Adipocyte (in vitro differentiated cells): ENCODE results near the gene IDS.
A peak's percentile ranks its signal among the peaks of the same experiment; 100 is the strongest.
"Not testable (repeated sequence)": the region's sequence is repeated elsewhere in the genome, so short reads cannot be mapped to it uniquely, and the experiment has no call there.

Source experiments
- DNase-seq: peaks from one replicate; pipeline ENCODE4 v3.0.0-alpha.2; 2015; ENCODE audit warnings: low read depth
- H3K27me3 ChIP-seq: replicated peaks from 2 replicates; pipeline ENCODE4 v1.7.0; 2013; ENCODE audit warnings: mild to moderate bottlenecking, low read length, moderate library complexity; ENCODE audit not compliant: control insufficient read depth, insufficient read depth
- H3K36me3 ChIP-seq: 2 replicates; pipeline ENCODE4 v1.7.0; 2013; ENCODE audit warnings: low read length, mild to moderate bottlenecking, moderate library complexity; ENCODE audit not compliant: control insufficient read depth, insufficient read depth, severe bottlenecking
- H3K4me1 ChIP-seq: 2 replicates; pipeline ENCODE4 v1.7.0; 2013; ENCODE audit warnings: mild to moderate bottlenecking, low read length, moderate library complexity; ENCODE audit not compliant: control insufficient read depth, insufficient read depth
- H3K4me3 ChIP-seq: 2 replicates; pipeline ENCODE4 v1.7.0; 2013; ENCODE audit warnings: mild to moderate bottlenecking, low read length, moderate library complexity
- H3K9ac ChIP-seq: 2 replicates; pipeline ENCODE4 v1.7.0; 2013; ENCODE audit warnings: mild to moderate bottlenecking, low read length, moderate library complexity
- H3K9me3 ChIP-seq: 2 replicates; pipeline ENCODE4 v1.7.0; 2013; ENCODE audit warnings: mild to moderate bottlenecking, low read length, moderate library complexity; ENCODE audit not compliant: control insufficient read depth

The IDS gene

GRCh38 chrX:149510386-149510785 is 5.3 kb upstream of the IDS start:
- Histone ChIP-seq H3K9me3 (no peaks in the 10 kb centered on the region), H3K9ac (no peak overlapping the region), H3K36me3 (no peaks in the 10 kb centered on the region), H3K27me3 (peaks cover 44% of the 10 kb centered on the region), H3K4me3 (no peak overlapping the region), H3K4me1 (no peaks in the 10 kb centered on the region)
- no peak for DNase-seq

GRCh38 chrX:149508467-149508866 is 3.4 kb upstream of the IDS start:
- no peak overlapping the region for H3K9ac ChIP-seq
- no peak for DNase-seq
- no peaks in the 10 kb centered on the region for H3K9me3 ChIP-seq
- peaks cover 7% of the 10 kb centered on the region for H3K4me1 ChIP-seq
- H3K36me3 ChIP-seq: no peaks in the 10 kb centered on the region
- no peak overlapping the region for H3K4me3 ChIP-seq
- peaks cover 38% of the 10 kb centered on the region for H3K27me3 ChIP-seq

- H3K27me3 ChIP-seq: peaks cover 38% of the 10 kb centered on the region
- no peaks in the 10 kb centered on the region for H3K9me3 ChIP-seq
- no peak overlapping the region for H3K4me3 ChIP-seq
- H3K9ac ChIP-seq: no peak overlapping the region
- peaks cover 3% of the 10 kb centered on the region for H3K36me3 ChIP-seq
- H3K4me1 ChIP-seq: peaks cover 7% of the 10 kb centered on the region
- DNase-seq: no peak
Measured at GRCh38 chrX:149506349-149506748, 1.2 kb upstream of the IDS start.

GRCh38 chrX:149505671-149506070 is 565 bp upstream of the IDS start:
- peaks cover 7% of the 10 kb centered on the region for H3K4me1 ChIP-seq
- no peak for DNase-seq
- peaks cover 9% of the 10 kb centered on the region for H3K36me3 ChIP-seq
- peak overlapping the region; percentile 84 for H3K4me3 ChIP-seq
- no peaks in the 10 kb centered on the region for H3K9me3 ChIP-seq
- H3K9ac ChIP-seq: no peak overlapping the region
- peaks cover 32% of the 10 kb centered on the region for H3K27me3 ChIP-seq

- Histone ChIP-seq H3K9me3 (no peaks in the 10 kb centered on the region), H3K27me3 (peaks cover 22% of the 10 kb centered on the region), H3K4me1 (peaks cover 7% of the 10 kb centered on the region), H3K4me3 (peak overlapping the region; percentile 84), H3K9ac (peak overlapping the region; percentile 86), H3K36me3 (peaks cover 19% of the 10 kb centered on the region)
- peak; percentile 37 for DNase-seq
Measured at GRCh38 chrX:149504226-149504914, 736 bp downstream of the IDS start.

GRCh38 chrX:149503446-149503845 is 1.7 kb downstream of the IDS start:
- H3K9ac ChIP-seq, H3K4me3 ChIP-seq, H3K9me3 ChIP-seq, H3K4me1 ChIP-seq: not testable (repeated sequence)
- H3K36me3 ChIP-seq: peaks cover 19% of the 10 kb centered on the region
- peak; percentile 42 for DNase-seq
- H3K27me3 ChIP-seq: peaks cover 12% of the 10 kb centered on the region

GRCh38 chrX:149502923-149503322 is 2.2 kb downstream of the IDS start:
- H3K4me1 ChIP-seq, H3K4me3 ChIP-seq, H3K9ac ChIP-seq, H3K27me3 ChIP-seq, DNase-seq, H3K9me3 ChIP-seq: not testable (repeated sequence)
- H3K36me3 ChIP-seq: peaks cover 19% of the 10 kb centered on the region

- Histone ChIP-seq H3K36me3 (peaks cover 25% of the 10 kb centered on the region), H3K9me3 (no peaks in the 10 kb centered on the region), H3K9ac (no peak overlapping the region), H3K4me1 (peaks cover 17% of the 10 kb centered on the region), H3K4me3 (no peak overlapping the region), H3K27me3 (no peaks in the 10 kb centered on the region)
- no peak for DNase-seq
Measured at GRCh38 chrX:149499766-149500165, 5.3 kb downstream of the IDS start.

GRCh38 chrX:149498767-149499166 is 6.3 kb downstream of the IDS start:
- H3K4me1 ChIP-seq: peaks cover 17% of the 10 kb centered on the region
- no peak overlapping the region for H3K4me3 ChIP-seq
- no peaks in the 10 kb centered on the region for H3K9me3 ChIP-seq
- no peaks in the 10 kb centered on the region for H3K27me3 ChIP-seq
- H3K36me3 ChIP-seq: peaks cover 25% of the 10 kb centered on the region
- no peak for DNase-seq
- H3K9ac ChIP-seq: no peak overlapping the region

- peak; percentile 77 for DNase-seq
- Histone ChIP-seq H3K36me3 (peaks cover 25% of the 10 kb centered on the region), H3K4me3 (no peak overlapping the region), H3K4me1 (peaks cover 17% of the 10 kb centered on the region), H3K27me3 (no peaks in the 10 kb centered on the region), H3K9me3 (no peaks in the 10 kb centered on the region), H3K9ac (no peak overlapping the region)
Measured at GRCh38 chrX:149497626-149498025, 7.5 kb downstream of the IDS start.

GRCh38 chrX:149497054-149497453 is 8.1 kb downstream of the IDS start:
- Histone ChIP-seq H3K4me1 (peaks cover 17% of the 10 kb centered on the region), H3K27me3 (no peaks in the 10 kb centered on the region), H3K9me3 (no peaks in the 10 kb centered on the region), H3K4me3 (no peak overlapping the region), H3K36me3 (peaks cover 25% of the 10 kb centered on the region), H3K9ac (no peak overlapping the region)
- no peak for DNase-seq

- Histone ChIP-seq H3K9me3 (no peaks in the 10 kb centered on the region), H3K9ac (no peak overlapping the region), H3K4me1 (peaks cover 17% of the 10 kb centered on the region), H3K4me3 (no peak overlapping the region), H3K27me3 (peaks cover under 1% of the 10 kb centered on the region), H3K36me3 (peaks cover 24% of the 10 kb centered on the region)
- peak; percentile 62 for DNase-seq
Measured at GRCh38 chrX:149495573-149496071, 9.5 kb downstream of the IDS start.
